Left cardiac atrium (tissue), 4 donors: ENCODE measurements around the gene COL13A1. TPM values are rescaled to one million over a fixed set of nuclear protein-coding genes. Genes with fewer than 3 reads are reported as not detected.

Experiments
- ATAC-seq, 2 donors: fragments of 200-7000 bp; cut with Tn5 transposase; one replicate each; pipeline ENCODE4 v1.9.1; 2020; ENCODE audit warnings: mild to moderate bottlenecking in 2 of 2, moderate library complexity in 2 of 2
- DNase-seq: peaks from one replicate; pipeline ENCODE4 v3.0.0-alpha.2; 2020
- intact Hi-C, 2 donors: fragments of 100-400 bp; cut with DNase I; formaldehyde crosslinking; loops; one replicate each; pipeline versions ENCODE4 v1.14.1 to v1.15.1; 2022 to 2023
- long read RNA-seq: library from polyadenylated mRNA; unstranded; transcript quantifications from one replicate; pipeline ENCODE4 v2.0.0, GENCODE V29; 2021
- total RNA-seq, 2 donors: library from RNA; stranded (reverse); fragmentation: NEBNext Ultra II Directional; extraction: Animal tissue kit (Norgen Biotek cat#: 25700); gene quantifications; one replicate each; pipeline ENCODE4 v1.2.1, GENCODE V29; 2021
- donor health status: DM: no; HTN: yes; CAD: no.
- donor health status: DM: no; HTN: yes; CAD: no; lungs with severe emphysema.
- donor health status: DM: yes; HTN: yes; CAD: no.
- donor health status: Dilated cardiomyopathy.

Gene COL13A1
- total RNA-seq: 1 to 10 TPM; 3.8 to 6.7 TPM
- long read RNA-seq, partial matches to known transcripts: 0 of 4 reads
- long read RNA-seq, other reads (novel, unspliced or antisense): 4 of 4 reads

- intact Hi-C loops: loop anchor here (5.0 to 10.0 kb wide), 4 partner anchors 69 to 157 kb away; no protein-coding TSS in a partner anchor
- DNase-seq (peak; percentile 70), ATAC-seq (peak; percentile 58 to 71)
Observed at GRCh38 chr10:69801434-69802315, at the start of gene COL13A1. COL13A1 (plus strand) TSS chr10:69801906; CDS start chr10:69802424, 518 bp downstream.

- ATAC-seq (no peak), DNase-seq (no peak)
- intact Hi-C loops: no loop called here
Observed at GRCh38 chr10:69752479-69752878, 49.2 kb upstream of the COL13A1 start.

GRCh38 chr10:69756279-69756678 lies 45.4 kb upstream of the COL13A1 start:
- intact Hi-C loops: no loop called here
- ATAC-seq (no peak), DNase-seq (no peak)

GRCh38 chr10:69757206-69757552 lies 44.5 kb upstream of the COL13A1 start:
- DNase-seq (no peak), ATAC-seq (peak in 1 of 2 donors; percentile 17)
- intact Hi-C loops: no loop called here

- DNase-seq (peak; percentile 74), ATAC-seq (peak; percentile 75 to 78)
- intact Hi-C loops: no loop called here
Observed at GRCh38 chr10:69757553-69758309, 44.0 kb upstream of the COL13A1 start.

- intact Hi-C loops: no loop called here
- DNase-seq: no peak
- no peak for ATAC-seq
Observed at GRCh38 chr10:69758310-69758728, 43.4 kb upstream of the COL13A1 start.

GRCh38 chr10:69759641-69760040 lies 42.1 kb upstream of the COL13A1 start:
- no peak for DNase-seq
- intact Hi-C loops: no loop called here
- ATAC-seq: no peak

- ATAC-seq (no peak), DNase-seq (no peak)
- intact Hi-C loops: no loop called here
Observed at GRCh38 chr10:69760072-69760471, 41.6 kb upstream of the COL13A1 start.

- intact Hi-C loops: no loop called here
- no peak for ATAC-seq
- no peak for DNase-seq
Observed at GRCh38 chr10:69761320-69761719, 40.4 kb upstream of the COL13A1 start.

GRCh38 chr10:69766161-69766910 lies 35.4 kb upstream of the COL13A1 start:
- intact Hi-C loops: no loop called here
- ATAC-seq: peak; percentile 69 to 86
- no peak for DNase-seq

- intact Hi-C loops: no loop called here
- DNase-seq: no peak
- no peak for ATAC-seq
Observed at GRCh38 chr10:69767793-69768192, 33.9 kb upstream of the COL13A1 start.

- intact Hi-C loops: no loop called here
- no peak for DNase-seq
- ATAC-seq: no peak
Observed at GRCh38 chr10:69768386-69768785, 33.3 kb upstream of the COL13A1 start.

- intact Hi-C loops: no loop called here
- peak; percentile 55 for DNase-seq
- ATAC-seq: peak; percentile 54 to 77
Observed at GRCh38 chr10:69769395-69769992, 32.2 kb upstream of the COL13A1 start.

- DNase-seq (no peak), ATAC-seq (no peak)
- intact Hi-C loops: no loop called here
Observed at GRCh38 chr10:69772933-69773704, 28.6 kb upstream of the COL13A1 start.

- DNase-seq (no peak), ATAC-seq (no peak)
- intact Hi-C loops: no loop called here
Observed at GRCh38 chr10:69774596-69774995, 27.1 kb upstream of the COL13A1 start.

GRCh38 chr10:69780077-69780476 lies 21.6 kb upstream of the COL13A1 start:
- ATAC-seq (no peak), DNase-seq (no peak)
- intact Hi-C loops: no loop called here

GRCh38 chr10:69781576-69781975 lies 20.1 kb upstream of the COL13A1 start:
- DNase-seq: no peak
- intact Hi-C loops: no loop called here
- no peak for ATAC-seq

- intact Hi-C loops: no loop called here
- DNase-seq: no peak
- ATAC-seq: no peak
Observed at GRCh38 chr10:69783515-69783914, 18.2 kb upstream of the COL13A1 start.
